Measurements from ENCODE around the gene RGS9.
"Not testable (repeated sequence)": the region's sequence is repeated elsewhere in the genome, so short reads cannot be mapped to it uniquely, and the experiment has no call there.

RGS9 gene

DNA sequence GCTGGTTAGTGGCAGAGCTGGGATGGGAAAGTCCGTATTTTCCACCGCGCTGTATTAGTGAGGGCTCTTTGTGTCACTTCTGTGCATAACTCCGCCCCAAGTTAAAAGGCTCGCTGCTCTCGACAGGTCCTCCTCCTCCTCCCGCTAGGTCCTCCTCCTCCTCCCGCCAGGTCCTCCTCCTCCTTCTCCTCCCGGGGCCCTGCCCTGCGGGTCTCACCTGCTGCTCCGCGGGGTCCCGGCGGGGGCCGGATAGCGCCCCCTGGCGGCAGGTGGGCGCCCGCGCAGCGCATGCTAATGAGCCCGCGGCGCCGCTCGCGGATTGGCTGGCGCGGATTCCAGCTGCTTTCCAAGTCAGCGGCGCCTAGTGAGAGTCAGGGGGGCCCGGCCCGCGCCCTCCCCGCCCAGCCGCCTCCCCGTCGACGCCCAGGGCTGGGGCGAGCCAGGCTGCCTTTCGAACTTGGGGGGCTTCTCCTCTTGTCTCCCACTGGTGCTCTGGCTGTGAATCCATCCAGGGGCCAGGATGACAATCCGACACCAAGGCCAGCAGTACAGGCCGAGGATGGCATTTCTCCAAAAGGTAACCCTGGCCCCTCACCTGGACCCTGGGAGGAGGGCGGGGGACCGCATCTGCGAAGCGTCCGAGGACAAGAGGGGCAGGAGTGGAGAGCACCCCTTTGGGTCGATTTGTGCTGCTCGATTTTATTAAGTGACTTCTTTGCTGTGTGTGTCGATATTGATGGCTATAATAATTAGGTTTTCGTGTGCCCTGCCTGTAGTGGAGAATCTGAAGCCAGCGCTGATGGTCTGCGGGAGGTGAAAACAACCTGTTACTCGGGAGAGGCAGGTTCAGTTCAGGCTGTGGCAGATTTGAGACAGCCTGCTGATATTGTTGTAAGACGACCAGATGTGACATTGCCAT is at the start of gene RGS9:
TSS of gene RGS9 (plus strand) at position 350 of the 919 bp plus-strand sequence. CDS start at position 521, 171 bp downstream.
- Mint-ChIP-seq H3K4me3 (peak within 1 kb of the TSS; percentile 85), H3K36me3 (ENCODE audit: low read depth) (peaks cover 1% of the 10 kb centered on the region), H3K27me3 (ENCODE audit: low read depth) (peaks cover 23% of the 10 kb centered on the region), H3K4me1 (ENCODE audit: low read depth) (peaks cover 28% of the 10 kb centered on the region), H3K9me3 (no peaks in the 10 kb centered on the region), H3K27ac (peak within 1 kb of the TSS; percentile 66)

DNA sequence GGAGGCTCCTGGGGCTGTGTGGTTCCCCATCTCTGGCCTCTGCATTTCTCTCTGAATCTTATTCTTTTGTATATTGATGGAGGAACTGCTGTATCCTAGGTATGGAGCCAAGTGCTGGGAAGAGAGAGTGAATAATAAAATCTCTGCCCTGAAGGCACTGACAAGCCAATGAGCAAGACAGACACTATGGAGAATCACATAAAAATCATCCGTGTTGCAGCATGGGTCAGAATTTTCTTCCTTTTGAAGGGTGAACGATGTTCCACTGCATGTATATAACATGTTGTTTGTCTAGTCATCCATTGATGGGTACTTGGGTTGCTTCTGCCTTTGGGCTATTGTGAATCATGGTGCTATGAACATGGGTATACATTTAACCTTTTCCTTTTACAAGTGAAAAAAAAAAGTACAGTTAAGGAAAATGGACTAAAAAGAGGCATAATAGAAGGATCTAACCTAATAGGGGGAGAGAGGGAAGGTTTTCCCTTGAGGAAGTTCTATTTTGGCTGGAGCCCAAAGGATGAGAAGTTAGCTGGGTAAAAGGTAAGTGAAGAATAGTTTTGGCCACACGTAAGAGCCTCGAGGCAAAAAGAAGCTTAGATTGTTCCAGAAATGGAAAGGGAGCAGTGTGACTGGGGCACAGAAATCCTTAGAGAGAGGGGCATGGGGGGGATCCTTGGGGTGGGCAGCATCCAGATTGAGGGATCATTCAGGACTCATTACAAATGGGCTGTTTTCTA is 48.4 kb upstream of the RGS9 start:
- Mint-ChIP-seq H3K36me3 (ENCODE audit: low read depth) (no peaks in the 10 kb centered on the region), H3K27me3 (ENCODE audit: low read depth) (peaks cover 36% of the 10 kb centered on the region), H3K27ac (no peak overlapping the region), H3K4me3 (no peak overlapping the region), H3K4me1 (ENCODE audit: low read depth) (no peaks in the 10 kb centered on the region), H3K9me3 (no peaks in the 10 kb centered on the region)

DNA sequence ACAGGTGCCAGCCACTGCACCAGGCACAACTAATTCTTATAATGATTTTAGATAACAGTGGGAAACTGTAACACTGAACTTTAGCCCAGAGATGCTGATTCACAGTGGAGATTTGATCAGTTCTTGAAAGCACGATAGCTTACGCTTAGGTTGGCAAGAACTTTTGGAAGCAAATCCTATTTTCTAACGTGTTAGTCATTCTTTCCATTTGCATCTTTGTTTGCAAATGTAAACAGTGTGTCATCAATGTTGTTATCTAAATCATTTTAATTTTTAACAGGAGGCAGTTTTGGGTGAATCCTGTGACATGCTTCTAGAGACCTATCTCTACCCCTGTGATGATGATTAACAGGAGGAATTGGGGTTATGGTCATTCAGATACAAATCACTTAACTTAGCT is 44.9 kb upstream of the RGS9 start:
- Mint-ChIP-seq H3K4me1 (ENCODE audit: low read depth) (no peaks in the 10 kb centered on the region), H3K9me3 (no peaks in the 10 kb centered on the region), H3K4me3 (no peak overlapping the region), H3K27ac (no peak overlapping the region), H3K36me3 (ENCODE audit: low read depth) (no peaks in the 10 kb centered on the region), H3K27me3 (ENCODE audit: low read depth) (peaks cover 25% of the 10 kb centered on the region)

- not testable (repeated sequence) for H3K4me3 Mint-ChIP-seq; H3K36me3 Mint-ChIP-seq (ENCODE audit: low read depth); H3K27ac Mint-ChIP-seq; H3K4me1 Mint-ChIP-seq (ENCODE audit: low read depth); H3K9me3 Mint-ChIP-seq
- peaks cover 25% of the 10 kb centered on the region for H3K27me3 Mint-ChIP-seq (ENCODE audit: low read depth)
Measured at GRCh38 chr17:65092721-65093356, 44.3 kb upstream of the RGS9 start.

- peaks cover 19% of the 10 kb centered on the region for H3K27me3 Mint-ChIP-seq (ENCODE audit: low read depth)
- no peak overlapping the region for H3K27ac Mint-ChIP-seq
- H3K9me3 Mint-ChIP-seq, result no peaks in the 10 kb centered on the region
- H3K36me3 Mint-ChIP-seq (ENCODE audit: low read depth), result no peaks in the 10 kb centered on the region
- no peak overlapping the region for H3K4me3 Mint-ChIP-seq
- H3K4me1 Mint-ChIP-seq (ENCODE audit: low read depth), result no peaks in the 10 kb centered on the region
Measured at GRCh38 chr17:65093930-65094329, 43.2 kb upstream of the RGS9 start.

DNA sequence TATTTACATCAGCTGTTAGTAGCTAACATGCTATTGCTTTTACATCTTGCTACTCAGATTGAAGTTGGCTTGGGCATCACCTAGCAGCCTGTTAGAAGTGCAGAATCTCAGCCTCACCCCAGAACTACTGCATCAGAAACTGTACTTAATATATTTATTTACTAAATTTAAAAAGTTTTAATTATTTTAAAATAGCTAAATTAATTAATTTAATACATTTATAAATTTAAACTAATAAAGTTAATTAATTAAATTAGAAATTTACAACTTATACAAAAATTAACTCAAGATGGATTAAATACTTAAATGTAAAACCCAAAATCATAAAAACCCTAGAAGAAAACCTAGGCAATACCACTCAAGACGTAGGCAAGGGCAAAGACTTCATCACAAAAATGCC is 41.7 kb upstream of the RGS9 start:
- H3K27me3 Mint-ChIP-seq (ENCODE audit: low read depth), result peaks cover 8% of the 10 kb centered on the region
- no peaks in the 10 kb centered on the region for H3K9me3 Mint-ChIP-seq
- H3K4me1 Mint-ChIP-seq (ENCODE audit: low read depth), result peaks cover 10% of the 10 kb centered on the region
- no peak overlapping the region for H3K4me3 Mint-ChIP-seq
- no peak overlapping the region for H3K27ac Mint-ChIP-seq
- no peaks in the 10 kb centered on the region for H3K36me3 Mint-ChIP-seq (ENCODE audit: low read depth)

GRCh38 chr17:65096382-65096781 is 40.8 kb upstream of the RGS9 start:
- H3K4me1 Mint-ChIP-seq (ENCODE audit: low read depth), result peaks cover 15% of the 10 kb centered on the region
- not testable (repeated sequence) for H3K36me3 Mint-ChIP-seq (ENCODE audit: low read depth); H3K27me3 Mint-ChIP-seq (ENCODE audit: low read depth); H3K9me3 Mint-ChIP-seq; H3K27ac Mint-ChIP-seq; H3K4me3 Mint-ChIP-seq

- Mint-ChIP-seq H3K4me3 (no peak overlapping the region), H3K36me3 (ENCODE audit: low read depth) (no peaks in the 10 kb centered on the region), H3K4me1 (ENCODE audit: low read depth) (peaks cover 15% of the 10 kb centered on the region), H3K27ac (no peak overlapping the region), H3K9me3 (no peaks in the 10 kb centered on the region), H3K27me3 (ENCODE audit: low read depth) (no peaks in the 10 kb centered on the region)
Measured at GRCh38 chr17:65097110-65097509, 40.1 kb upstream of the RGS9 start.

GRCh38 chr17:65099475-65099874 is 37.7 kb upstream of the RGS9 start:
- Mint-ChIP-seq H3K27me3 (ENCODE audit: low read depth) (peaks cover 5% of the 10 kb centered on the region), H3K27ac (no peak overlapping the region), H3K9me3 (no peaks in the 10 kb centered on the region), H3K4me3 (peak overlapping the region; percentile 86), H3K4me1 (ENCODE audit: low read depth) (peaks cover 15% of the 10 kb centered on the region), H3K36me3 (ENCODE audit: low read depth) (no peaks in the 10 kb centered on the region)

GRCh38 chr17:65099941-65100315 is 37.2 kb upstream of the RGS9 start:
- H3K27me3 Mint-ChIP-seq (ENCODE audit: low read depth), result peaks cover 5% of the 10 kb centered on the region
- H3K27ac Mint-ChIP-seq, result peak overlapping the region; percentile 94
- peaks cover 15% of the 10 kb centered on the region for H3K4me1 Mint-ChIP-seq (ENCODE audit: low read depth)
- no peaks in the 10 kb centered on the region for H3K9me3 Mint-ChIP-seq
- no peaks in the 10 kb centered on the region for H3K36me3 Mint-ChIP-seq (ENCODE audit: low read depth)
- peak overlapping the region; percentile 86 for H3K4me3 Mint-ChIP-seq

GRCh38 chr17:65100316-65101140 is 36.6 kb upstream of the RGS9 start:
- Mint-ChIP-seq H3K4me3 (peak overlapping the region; percentile 86), H3K4me1 (ENCODE audit: low read depth) (peaks cover 15% of the 10 kb centered on the region), H3K27me3 (ENCODE audit: low read depth) (peaks cover 5% of the 10 kb centered on the region), H3K27ac (peak overlapping the region; percentile 94), H3K9me3 (no peaks in the 10 kb centered on the region), H3K36me3 (ENCODE audit: low read depth) (no peaks in the 10 kb centered on the region)

DNA sequence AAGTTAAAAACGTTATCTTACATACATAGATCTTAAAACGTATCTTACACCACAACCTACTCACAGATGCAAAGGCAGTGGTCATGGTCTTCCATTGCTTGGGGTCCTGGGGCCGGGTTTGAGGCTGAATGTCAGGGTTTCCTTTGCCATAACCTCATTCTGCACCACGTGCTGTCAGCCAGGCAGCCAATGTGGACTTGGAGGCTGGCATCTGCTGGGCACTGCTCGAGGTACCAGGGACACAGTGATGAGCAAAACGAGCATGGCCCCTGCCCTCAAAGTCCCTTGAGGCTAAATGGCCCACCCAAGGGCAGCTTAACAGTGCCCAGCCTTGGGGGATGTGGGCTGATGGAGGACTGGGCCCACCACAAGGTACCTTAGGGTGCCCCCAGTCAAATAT is 35.8 kb upstream of the RGS9 start:
- peak overlapping the region; percentile 74 for H3K4me3 Mint-ChIP-seq
- no peaks in the 10 kb centered on the region for H3K9me3 Mint-ChIP-seq
- peaks cover 5% of the 10 kb centered on the region for H3K27me3 Mint-ChIP-seq (ENCODE audit: low read depth)
- H3K4me1 Mint-ChIP-seq (ENCODE audit: low read depth), result peaks cover 15% of the 10 kb centered on the region
- H3K36me3 Mint-ChIP-seq (ENCODE audit: low read depth), result no peaks in the 10 kb centered on the region
- H3K27ac Mint-ChIP-seq, result no peak overlapping the region

- no peak overlapping the region for H3K4me3 Mint-ChIP-seq
- H3K4me1 Mint-ChIP-seq (ENCODE audit: low read depth), result peaks cover 15% of the 10 kb centered on the region
- no peaks in the 10 kb centered on the region for H3K9me3 Mint-ChIP-seq
- no peaks in the 10 kb centered on the region for H3K36me3 Mint-ChIP-seq (ENCODE audit: low read depth)
- no peak overlapping the region for H3K27ac Mint-ChIP-seq
- H3K27me3 Mint-ChIP-seq (ENCODE audit: low read depth), result peaks cover 5% of the 10 kb centered on the region
Measured at GRCh38 chr17:65102235-65102634, 34.9 kb upstream of the RGS9 start.

DNA sequence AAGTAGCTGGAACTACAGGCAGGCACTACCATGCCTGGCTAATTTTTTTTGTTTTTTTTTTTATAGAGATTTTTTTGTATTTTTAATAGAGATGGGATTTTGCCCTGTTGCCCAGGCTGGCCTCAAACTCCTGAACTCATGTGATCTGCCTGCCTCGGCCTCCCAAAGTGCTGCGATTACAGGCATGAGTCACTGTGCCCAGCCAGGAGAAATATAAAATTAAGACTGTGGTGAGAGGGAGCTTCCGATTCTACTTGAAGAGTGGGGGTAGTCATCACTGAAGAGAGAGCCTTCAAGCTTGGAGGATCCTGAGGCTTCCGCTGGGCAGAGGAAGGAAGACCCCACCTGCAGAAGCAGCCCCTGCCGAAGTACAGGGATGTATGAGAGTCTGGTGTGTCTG is 34.4 kb upstream of the RGS9 start:
- H3K27ac Mint-ChIP-seq, result no peak overlapping the region
- no peaks in the 10 kb centered on the region for H3K36me3 Mint-ChIP-seq (ENCODE audit: low read depth)
- peaks cover 9% of the 10 kb centered on the region for H3K27me3 Mint-ChIP-seq (ENCODE audit: low read depth)
- H3K9me3 Mint-ChIP-seq, result no peaks in the 10 kb centered on the region
- no peak overlapping the region for H3K4me3 Mint-ChIP-seq
- H3K4me1 Mint-ChIP-seq (ENCODE audit: low read depth), result peaks cover 15% of the 10 kb centered on the region
